ENCODE measurements around the gene ZFTA.
A peak's percentile ranks its signal among the peaks of the same experiment; 100 is the strongest.
"Not testable (repeated sequence)": the region's sequence is repeated elsewhere in the genome, so short reads cannot be mapped to it uniquely, and the experiment has no call there.

Gene ZFTA

GRCh38 chr11:63771741-63772318, 3.3 kb upstream of the ZFTA start:
- DNase-seq, result not testable (repeated sequence)

GRCh38 chr11:63770763-63771162, 2.2 kb upstream of the ZFTA start:
- no peak for DNase-seq

GRCh38 chr11:63769714-63770455, 1.3 kb upstream of the ZFTA start:
- DNase-seq, result no peak

- DNase-seq, result no peak
Measured at GRCh38 chr11:63769042-63769713, 603 bp upstream of the ZFTA start.

GRCh38 chr11:63767565-63768236, 874 bp downstream of the ZFTA start:
- DNase-seq, result peak in 1 of 2 experiments; percentile 47

- no peak for DNase-seq
Measured at GRCh38 chr11:63767267-63767564, 1.4 kb downstream of the ZFTA start.

- no peak for DNase-seq
Measured at GRCh38 chr11:63766531-63767235, 1.9 kb downstream of the ZFTA start.

GRCh38 chr11:63765688-63766241, 2.8 kb downstream of the ZFTA start:
- no peak for DNase-seq

- no peak for DNase-seq
Measured at GRCh38 chr11:63764679-63765647, 3.6 kb downstream of the ZFTA start.

GRCh38 chr11:63764340-63764678, 4.3 kb downstream of the ZFTA start:
- no peak for DNase-seq

GRCh38 chr11:63763496-63764339, 4.9 kb downstream of the ZFTA start:
- DNase-seq, result no peak

GRCh38 chr11:63762654-63763495, 5.7 kb downstream of the ZFTA start:
- DNase-seq, result peak; percentile 12 to 13

- DNase-seq, result no peak
Measured at GRCh38 chr11:63761931-63762653, 6.5 kb downstream of the ZFTA start.

GRCh38 chr11:63761188-63761587, 7.4 kb downstream of the ZFTA start:
- DNase-seq, result no peak

- no peak for DNase-seq
Measured at GRCh38 chr11:63760487-63761079, 8.0 kb downstream of the ZFTA start.

GRCh38 chr11:63756919-63757761, 11.4 kb downstream of the ZFTA start:
- no peak for DNase-seq

GRCh38 chr11:63749624-63750023, 19.0 kb downstream of the ZFTA start:
- no peak for DNase-seq

- no peak for DNase-seq
Measured at GRCh38 chr11:63747011-63747410, 21.6 kb downstream of the ZFTA start.
